Activated CD4-positive, alpha-beta T cell treated with anti-CD3 and anti-CD28 coated beads, Interleukin-2, Interleukin-4, amounts not matched to agents 100 ng/mL and 50 ng/mL, durations not matched to agents 16 hours and 8 hours (primary cell): ENCODE results near the gene SIRT3.
A peak's percentile ranks its signal among the peaks of the same experiment; 100 is the strongest.

Experiments
- DNase-seq: peaks from one replicate; pipeline ENCODE4 v3.0.0-alpha.2; 2020; ENCODE audit warnings: low spot score

SIRT3 gene

DNA sequence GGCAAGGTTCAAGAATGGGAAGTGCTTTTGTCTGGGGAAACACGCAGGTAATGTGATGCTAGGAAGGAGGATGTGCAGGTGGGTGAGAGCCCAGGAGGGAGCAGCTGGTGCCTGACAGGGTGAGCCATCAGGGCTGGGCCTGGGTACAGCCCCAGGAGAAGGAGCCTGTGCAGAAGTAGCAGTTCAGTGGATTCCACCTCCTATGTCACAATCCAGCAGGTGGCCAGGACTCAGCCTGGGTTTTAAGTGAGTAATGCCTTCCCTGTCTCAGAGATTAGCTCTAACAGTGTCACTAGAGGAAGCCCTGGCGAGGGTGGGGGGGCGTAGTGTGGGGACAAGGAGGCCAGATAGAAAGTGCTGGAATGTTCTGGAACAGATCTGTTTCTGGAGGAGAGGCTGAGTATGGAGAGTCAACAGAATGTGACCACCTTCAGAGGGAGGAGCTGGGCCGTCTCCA is 20.5 kb downstream of the SIRT3 start:
- no peak for DNase-seq

DNA sequence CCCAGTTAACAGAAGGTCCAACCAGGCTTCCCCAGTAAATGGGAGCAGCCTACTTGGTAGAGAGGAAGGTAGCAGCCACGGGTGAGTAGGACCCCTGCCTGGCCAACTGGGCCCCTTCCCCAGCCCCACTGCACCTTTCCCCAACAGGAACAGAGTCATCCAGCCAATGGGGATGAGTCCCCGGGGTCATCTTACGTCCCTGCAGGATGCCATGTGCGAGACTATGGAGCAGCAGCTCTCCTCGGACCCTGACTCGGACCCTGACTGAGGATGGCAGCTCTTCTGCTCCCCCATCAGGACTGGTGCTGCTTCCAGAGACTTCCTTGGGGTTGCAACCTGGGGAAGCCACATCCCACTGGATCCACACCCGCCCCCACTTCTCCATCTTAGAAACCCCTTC is 22.1 kb downstream of the SIRT3 start:
- DNase-seq = no peak

DNA sequence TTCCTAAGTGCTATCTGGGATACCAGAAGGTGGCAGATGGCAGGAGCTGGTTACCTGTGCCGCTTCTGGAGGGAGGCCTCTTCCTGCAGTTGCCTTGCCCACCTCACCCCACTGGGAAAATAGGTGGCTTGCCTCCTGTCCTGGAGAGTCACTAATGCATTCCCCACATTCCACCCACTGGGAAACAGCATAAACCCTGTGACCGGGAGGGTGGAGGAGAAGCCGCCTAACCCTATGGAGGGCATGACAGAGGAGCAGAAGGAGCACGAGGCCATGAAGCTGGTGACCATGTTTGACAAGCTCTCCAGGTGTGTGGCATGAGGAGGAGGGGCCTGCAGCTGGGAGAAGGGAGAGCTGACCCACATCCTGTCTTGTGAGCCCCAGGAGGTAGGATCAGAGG is 23.0 kb downstream of the SIRT3 start:
- DNase-seq = no peak

DNA sequence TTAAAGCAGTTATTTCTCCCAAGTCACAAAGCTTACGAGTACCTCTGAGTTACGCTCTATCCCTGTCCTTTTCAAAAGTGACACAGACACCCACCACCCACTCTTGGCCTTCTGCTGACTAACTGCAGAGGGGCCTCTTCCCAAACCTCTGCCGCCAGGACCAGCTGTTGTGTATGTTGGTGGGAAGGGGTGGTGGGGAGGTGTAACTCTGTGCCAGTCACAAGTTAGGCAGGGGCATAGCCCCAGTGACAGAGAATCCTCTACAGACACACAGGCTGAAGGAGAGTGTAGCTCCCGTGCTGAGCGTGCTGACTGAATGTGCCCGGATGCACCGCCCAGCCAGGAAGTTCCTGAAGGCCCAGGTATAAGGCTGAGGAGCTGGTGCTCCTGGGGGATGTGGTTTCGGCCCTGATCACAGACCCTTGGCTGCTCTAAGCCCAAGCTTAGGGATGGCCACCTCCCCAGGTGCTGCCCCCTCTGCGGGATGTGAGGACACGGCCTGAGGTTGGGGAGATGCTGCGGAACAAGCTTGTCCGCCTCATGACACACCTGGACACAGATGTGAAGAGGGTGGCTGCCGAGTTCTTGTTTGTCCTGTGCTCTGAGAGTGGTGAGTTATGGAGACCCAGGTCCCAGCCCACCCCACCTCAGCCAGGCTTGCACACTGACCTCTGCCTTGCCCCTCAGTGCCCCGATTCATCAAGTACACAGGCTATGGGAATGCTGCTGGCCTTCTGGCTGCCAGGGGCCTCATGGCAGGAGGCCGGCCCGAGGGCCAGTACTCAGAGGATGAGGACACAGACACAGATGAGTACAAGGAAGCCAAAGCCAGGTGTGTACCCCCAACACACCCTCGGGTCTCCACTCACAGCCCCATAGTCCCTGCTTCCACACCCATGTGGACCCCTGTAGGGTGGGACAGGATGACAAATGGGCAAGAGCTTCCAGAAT is 23.7 kb downstream of the SIRT3 start:
- DNase-seq = no peak

DNA sequence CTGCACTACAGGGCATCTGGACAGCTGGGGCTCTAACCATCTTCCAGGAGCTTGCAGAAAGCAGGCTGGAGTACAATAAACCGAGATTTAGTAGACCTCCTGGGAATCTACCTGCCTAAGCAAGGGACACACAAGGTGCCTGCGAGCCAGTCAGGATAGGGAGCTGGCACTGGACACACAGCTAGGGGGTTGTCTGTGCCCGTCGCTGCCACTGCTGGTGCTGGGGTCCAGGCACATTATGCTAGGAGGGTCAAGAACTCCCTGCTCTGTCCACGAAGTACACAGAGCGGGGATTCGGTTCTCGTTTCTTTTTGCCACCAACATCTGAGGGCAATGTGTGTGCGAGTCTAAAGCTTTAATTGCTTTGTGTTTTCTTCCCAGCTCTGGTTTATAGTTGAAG is 24.4 kb downstream of the SIRT3 start:
- no peak for DNase-seq

DNA sequence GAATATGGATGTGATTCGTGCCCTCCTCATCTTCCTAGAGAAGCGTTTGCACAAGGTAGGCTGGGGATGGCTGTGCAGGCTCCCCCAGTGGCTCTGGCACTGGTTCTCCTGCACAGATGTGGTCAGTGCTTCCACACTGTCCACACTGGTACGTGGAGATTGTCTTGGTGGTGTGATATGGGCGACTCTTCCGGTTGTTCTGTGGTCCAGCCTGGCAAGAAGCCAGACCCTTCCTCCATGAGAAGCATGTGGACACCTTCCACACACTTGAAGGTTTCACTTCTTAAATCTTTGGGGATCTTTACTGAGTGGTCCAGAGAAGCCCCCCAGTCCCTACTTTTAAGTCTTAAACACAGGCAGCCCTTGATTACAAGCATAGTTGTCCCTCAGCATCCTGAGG is 24.8 kb downstream of the SIRT3 start:
- DNase-seq = no peak

DNA sequence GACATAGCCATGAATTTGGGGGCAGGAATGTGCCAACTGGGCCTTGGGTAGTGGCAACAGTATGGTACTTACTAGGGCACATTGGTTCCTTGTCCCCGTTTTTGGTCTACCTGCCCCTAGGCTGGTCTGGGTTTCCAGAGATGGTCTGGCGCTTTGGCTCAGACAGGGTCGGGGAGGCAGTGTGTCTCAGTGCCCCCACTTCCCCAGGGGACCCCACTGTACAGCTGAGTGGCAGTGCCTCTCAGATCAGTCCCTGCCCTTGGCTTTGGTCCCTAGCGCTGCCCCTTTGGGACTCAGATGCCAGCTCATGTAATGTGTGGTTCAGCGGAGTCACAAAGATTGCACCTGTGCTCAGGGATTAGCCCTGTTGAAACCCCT is 25.4 kb downstream of the SIRT3 start:
- no peak for DNase-seq

DNA sequence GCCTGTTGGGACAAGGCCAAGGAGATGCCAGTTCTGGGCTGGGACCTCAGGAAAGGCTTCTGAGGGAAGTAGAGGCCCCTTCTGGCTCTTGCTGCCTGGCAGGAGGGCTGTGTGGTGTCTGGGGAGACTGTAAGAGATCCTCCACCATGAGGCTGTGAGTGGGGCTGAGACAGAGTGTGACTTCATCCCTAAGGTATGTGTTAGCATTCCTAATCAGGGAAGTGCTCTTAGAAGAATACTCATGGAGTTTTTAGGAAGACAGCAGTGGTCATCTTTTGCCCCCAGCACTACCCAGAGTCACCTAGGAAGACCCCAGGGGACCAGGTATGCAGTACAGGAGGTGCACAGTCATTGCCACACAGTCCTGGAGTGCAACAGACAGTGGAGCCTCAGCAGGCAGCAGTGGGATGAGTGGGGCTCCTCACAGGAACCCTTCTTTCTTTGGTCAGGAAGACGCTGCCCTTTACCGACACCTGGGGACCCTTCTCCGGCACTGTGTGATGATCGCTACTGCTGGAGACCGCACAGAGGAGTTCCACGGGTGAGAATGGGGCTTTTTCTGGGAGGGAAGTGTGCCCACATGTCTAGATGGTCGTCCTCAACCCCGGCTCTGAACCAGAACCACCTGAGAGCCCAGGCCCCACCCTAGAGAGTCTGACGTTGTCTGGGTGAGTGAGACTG is 25.9 kb downstream of the SIRT3 start:
- no peak for DNase-seq

DNA sequence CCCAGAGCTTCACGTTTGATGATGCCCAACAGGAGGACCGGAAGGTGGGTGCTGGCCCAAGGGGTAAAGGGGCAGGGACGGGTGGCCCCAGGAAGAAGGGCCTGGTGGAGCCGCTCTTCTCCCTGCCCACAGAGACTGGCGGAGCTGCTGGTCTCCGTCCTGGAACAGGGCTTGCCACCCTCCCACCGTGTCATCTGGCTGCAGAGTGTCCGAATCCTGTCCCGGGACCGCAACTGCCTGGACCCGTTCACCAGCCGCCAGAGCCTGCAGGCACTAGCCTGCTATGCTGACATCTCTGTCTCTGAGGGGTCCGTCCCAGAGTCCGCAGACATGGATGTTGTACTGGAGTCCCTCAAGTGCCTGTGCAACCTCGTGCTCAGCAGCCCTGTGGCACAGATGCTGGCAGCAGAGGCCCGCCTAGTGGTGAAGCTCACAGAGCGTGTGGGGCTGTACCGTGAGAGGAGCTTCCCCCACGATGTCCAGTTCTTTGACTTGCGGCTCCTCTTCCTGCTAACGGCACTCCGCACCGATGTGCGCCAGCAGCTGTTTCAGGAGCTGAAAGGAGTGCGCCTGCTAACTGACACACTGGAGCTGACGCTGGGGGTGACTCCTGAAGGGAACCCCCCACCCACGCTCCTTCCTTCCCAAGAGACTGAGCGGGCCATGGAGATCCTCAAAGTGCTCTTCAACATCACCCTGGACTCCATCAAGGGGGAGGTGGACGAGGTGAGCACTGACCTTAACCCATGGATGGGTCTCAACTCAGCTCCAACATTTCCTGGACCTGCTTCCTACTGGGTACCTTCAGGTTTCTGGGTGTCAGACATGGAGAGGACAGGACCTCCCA is 26.6 kb downstream of the SIRT3 start:
- DNase-seq = no peak

DNA sequence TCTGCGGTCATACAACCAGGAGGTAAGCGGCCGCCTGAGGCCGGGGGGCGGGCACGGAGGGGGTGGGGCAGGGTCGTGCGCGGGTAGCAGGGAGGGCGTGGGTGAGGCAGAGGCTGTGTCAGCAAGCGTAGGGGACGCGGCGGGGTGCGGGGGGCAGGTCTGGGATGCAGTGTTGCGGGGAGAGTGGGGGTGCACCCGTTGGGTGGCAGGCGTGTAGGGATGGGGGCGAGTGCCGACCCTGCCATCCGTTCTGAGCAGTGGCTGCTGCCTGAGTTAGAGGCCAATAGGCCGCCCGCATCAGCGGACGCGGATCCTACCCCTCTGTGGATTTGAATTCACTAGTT is 27.3 kb downstream of the SIRT3 start:
- no peak for DNase-seq

DNA sequence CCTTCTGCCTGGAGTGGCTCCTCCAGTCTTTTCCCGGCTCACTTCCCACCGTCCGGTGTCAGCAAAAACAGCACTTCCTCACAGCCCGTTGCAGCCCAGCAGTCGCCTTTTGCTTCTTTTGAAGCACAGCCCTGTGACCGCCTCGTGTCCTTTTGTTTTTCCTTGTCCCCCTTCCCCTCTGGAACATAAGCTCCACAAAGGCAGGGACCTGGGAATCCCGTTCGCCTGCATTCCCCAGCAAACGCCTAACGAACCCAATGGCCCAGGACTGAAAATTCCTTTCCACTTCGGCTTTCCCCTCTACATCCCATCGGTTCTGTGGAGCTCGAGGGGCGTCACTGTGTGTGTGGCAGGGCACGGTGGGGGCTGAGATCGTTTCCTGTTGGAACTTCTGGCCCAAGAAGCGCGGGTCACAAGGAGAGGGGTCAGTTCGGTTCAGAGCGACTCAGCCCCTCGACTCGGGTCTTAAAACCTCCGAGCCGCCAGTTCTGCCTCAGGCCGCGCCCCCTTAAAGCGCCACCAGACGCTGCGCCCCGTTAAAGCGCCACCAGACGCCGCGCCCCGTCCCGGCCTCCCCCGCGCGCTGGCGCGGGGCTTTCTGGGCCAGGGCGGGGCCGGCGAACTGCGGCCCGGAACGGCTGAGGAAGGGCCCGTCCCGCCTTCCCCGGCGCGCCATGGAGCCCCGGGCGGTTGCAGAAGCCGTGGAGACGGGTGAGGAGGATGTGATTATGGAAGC is 27.8 kb downstream of the SIRT3 start:
- peak; percentile 79 for DNase-seq

DNA sequence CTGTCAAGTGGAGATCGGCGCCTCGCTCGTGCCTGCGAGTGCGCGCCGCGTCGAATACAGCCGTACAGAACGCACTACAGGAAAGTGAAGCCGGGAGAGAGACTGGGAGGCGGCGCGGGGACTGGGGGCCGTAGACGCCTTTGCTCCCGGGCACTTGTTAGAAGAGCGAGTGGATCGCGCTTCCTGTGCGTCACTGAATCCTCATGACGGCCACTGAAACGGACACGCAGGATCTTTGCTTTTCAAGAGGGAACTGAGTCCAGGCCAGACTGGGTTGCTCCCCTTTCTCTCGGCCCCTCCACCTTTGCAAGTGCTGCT is 28.3 kb downstream of the SIRT3 start:
- no peak for DNase-seq

DNA sequence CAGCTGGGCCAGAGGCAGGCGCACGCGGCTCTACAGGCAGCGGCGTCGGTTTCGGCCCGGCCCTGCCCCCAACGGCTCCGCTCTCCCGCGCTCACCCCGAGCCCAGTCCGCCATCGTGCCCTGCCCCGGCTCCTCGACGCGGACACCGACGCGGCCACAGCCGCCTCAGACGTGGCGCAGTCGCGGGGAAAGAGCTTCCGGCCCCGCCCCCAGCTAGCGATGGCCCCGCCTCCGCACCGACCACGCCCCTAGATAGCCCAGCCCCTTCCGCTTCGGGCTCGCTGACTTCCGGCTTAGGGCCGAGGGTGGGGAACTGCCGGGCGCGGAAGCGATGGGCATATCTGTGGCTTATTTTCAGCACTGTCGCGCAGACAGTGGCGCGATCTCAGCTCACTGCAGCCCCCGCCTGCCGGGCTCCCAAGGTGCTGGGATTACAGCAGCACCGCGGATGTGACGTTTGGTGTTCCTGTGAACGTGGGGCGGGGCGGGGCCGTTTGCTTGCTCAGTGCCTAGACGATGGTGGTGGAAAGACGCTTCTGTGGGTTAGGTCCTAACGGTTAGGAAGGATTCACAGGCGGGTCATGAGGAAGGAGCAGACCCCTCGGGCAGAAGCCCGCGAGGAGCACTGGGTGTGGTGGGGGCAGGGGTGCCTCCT is 28.8 kb downstream of the SIRT3 start, which contains the start of the genes BET1L and RIC8A:
Gene BET1L, minus strand, starts transcription at position 192 of the 655 bp plus-strand sequence. Its CDS starts 78 bp downstream, at position 114.
Gene RIC8A, plus strand, starts transcription at position 501 of the 655 bp plus-strand sequence. CDS start 1,147 bp downstream, outside the sequence.
- peak; percentile 99 for DNase-seq

DNA sequence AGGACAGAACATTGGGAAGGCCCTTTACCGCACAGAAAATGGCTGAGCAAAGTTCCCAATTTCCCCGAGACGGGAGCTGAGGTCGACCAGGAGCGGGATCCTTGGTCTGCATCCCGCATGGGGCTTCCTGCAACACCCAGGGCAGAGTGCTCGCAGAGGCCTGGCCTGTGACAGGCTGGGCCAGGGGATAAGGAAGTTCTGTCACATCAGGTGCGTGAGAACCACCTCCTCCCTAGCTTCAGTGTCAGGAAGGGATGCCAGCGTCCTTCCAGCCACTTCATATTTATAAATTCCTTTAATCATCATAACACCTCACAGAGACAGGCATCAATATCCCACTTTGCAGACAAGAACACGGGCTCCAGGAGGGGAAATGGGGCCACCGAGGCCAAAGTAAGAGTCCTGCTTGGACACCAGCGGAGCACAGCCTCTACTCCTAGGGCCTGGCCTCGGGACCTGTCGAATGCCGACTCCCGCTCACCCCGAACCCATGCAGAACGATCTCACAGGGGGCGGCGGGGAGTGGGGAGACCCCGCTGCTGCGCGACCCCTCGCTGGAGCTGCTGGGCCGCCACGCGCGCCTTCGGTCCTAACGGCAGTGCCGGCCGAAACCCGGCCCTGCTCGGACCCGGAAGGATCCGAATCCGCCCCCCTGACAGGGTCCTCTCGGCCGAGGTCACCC is 29.5 kb downstream of the SIRT3 start:
- DNase-seq = peak; percentile 26

DNA sequence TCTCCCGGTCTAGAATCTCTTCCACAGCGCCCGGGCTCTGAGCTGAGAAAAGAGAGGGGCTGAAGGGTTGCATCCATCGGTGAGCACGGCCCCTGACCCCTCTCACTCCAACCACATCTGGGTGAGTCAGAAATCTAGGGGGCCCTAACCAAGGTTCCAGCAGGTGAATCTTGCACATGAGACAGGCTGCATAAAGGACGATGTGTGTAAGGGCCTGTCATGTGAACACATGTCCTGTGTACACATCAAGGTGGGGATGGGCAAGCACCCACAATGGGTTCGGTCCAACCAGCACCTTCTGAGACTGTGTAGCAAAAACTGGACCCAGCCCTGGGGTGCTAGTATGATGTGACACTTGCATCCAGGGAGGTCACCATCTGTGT is 30.1 kb downstream of the SIRT3 start:
- no peak for DNase-seq

DNA sequence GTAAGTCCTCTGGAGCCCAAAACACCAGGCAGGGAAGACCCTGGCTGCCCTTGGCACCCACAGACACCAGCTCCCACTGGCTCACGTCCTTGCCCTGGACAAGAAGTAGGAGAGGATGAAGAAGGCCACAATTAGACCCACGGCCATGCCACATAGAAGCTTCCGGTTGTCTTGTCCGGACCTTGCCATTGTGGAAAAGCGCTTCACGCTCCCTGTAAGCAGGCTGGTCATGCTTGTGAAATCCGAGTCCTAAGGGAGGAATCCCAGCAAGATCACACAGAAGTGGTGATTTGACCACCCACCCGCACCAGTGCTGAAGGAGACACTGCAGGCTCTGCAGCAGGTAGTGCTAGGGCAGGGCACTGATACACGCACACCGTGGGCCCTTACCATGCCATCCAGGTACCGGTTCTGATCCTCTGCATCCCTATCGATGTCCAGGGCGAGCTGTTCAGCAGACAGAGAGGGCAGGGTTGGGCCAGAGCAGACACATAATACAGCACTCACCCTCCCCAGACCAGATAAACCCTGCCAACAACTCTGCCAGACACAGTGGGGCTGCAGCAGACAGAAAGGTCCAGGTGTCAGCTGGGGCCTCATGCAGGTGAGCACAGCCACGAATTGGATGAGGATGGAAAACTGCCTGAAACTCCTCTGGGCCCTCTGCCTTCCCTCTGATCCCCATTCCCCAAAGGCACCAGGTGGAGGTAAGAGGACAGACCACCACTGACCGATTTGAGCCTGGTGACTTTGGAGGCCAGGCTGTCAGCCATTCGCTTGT is 30.7 kb downstream of the SIRT3 start:
- no peak for DNase-seq

DNA sequence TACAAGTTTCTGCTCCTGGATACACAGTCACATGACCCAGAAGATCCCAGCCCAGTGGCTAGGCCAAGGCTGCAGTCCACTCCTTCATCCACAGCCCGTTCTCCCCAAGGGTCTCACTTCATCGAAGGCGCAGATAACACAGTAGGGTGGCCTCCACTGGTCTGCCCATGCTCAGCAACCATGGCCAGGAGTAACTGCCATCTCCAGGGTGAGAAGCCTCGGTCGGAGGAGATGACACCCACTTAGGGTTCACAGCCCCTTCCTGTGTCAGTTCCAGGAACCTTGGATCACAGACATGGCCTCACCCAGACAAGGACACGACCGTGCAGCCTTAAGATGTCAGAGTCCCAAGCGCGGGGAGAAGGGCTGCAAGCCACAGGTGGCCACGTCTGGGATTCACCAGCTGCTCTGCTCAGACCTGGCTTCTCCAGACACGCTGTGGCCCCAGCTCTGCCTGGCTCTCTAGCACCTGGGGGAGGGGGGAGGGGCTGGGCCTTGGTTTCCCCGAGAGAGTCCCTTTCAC is 31.5 kb downstream of the SIRT3 start:
- no peak for DNase-seq

DNA sequence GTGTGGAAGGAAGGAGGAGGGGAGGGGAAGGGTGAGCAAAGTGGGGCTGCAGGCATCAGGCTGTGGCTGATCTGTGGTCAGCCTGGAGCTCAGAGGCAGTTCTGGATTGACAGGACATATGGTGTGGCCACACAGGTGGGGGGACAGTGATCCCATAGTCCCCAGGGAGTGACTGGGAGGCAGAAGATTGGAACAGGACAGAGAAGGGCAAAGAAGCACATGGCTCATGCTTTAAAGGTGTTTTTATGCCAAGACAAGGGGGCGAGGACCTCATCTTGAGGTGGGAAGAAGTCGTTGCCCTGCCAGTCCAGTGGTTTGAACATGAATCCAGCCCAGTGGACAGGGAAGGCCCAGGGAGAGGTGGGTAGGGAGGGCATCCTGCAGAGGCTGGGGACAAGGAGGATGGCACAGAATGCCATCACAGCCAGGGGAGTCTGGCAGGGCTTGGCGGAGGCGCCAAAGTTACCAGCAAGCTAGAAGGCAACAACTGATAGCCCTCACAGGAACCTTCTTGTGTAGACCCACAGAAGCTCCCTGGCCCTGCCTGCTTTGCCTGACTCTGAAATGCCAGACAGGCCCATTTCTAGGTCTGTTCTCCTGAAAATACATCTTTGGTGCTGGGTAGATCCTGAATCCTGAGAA is 32.1 kb downstream of the SIRT3 start:
- DNase-seq = no peak
